ENCODE measurements around the gene PRKCZ. TPM values are rescaled to one million over a fixed set of nuclear protein-coding genes. Genes with fewer than 3 reads are reported as not detected.
"Not testable (repeated sequence)": the region's sequence is repeated elsewhere in the genome, so short reads cannot be mapped to it uniquely, and the experiment has no call there.

The PRKCZ gene
- total RNA-seq, 1 donor from 2014 or later: 55.5 TPM

GRCh38 chr1:2091611-2092604 is 41.7 kb downstream of the PRKCZ start:
- Mint-ChIP-seq H3K36me3 (peaks cover 6% of the 10 kb centered on the region), H3K4me1 (no peaks in the 10 kb centered on the region), H3K9me3 (no peaks in the 10 kb centered on the region), H3K4me3 (no peak overlapping the region), H3K27ac (peak overlapping the region; percentile 36), H3K27me3 (ENCODE audit: low read depth) (no peaks in the 10 kb centered on the region)
- peak in 1 of 2 experiments; percentile 57 for DNase-seq (ENCODE audit: low spot score in 2 of 2, unreplicated experiment in 2 of 2)
- peak; percentile 47 for TF ChIP-seq CTCF (IDR thresholded peaks at IDR 0.05; ENCODE audit: unreplicated experiment)

GRCh38 chr1:2093055-2093454 is 42.8 kb downstream of the PRKCZ start:
- no peak for TF ChIP-seq CTCF (IDR thresholded peaks at IDR 0.05; ENCODE audit: unreplicated experiment)
- H3K27me3 Mint-ChIP-seq (ENCODE audit: low read depth): no peaks in the 10 kb centered on the region
- no peak overlapping the region for H3K27ac Mint-ChIP-seq
- peaks cover 11% of the 10 kb centered on the region for H3K36me3 Mint-ChIP-seq
- DNase-seq (ENCODE audit: low spot score in 2 of 2, unreplicated experiment in 2 of 2): no peak
- H3K4me1 Mint-ChIP-seq: no peaks in the 10 kb centered on the region
- H3K4me3 Mint-ChIP-seq: no peak overlapping the region
- H3K9me3 Mint-ChIP-seq: peaks cover 4% of the 10 kb centered on the region

GRCh38 chr1:2093636-2094035 is 43.4 kb downstream of the PRKCZ start:
- Mint-ChIP-seq H3K27ac (no peak overlapping the region), H3K4me3 (no peak overlapping the region), H3K36me3 (peaks cover 14% of the 10 kb centered on the region), H3K4me1 (no peaks in the 10 kb centered on the region), H3K27me3 (ENCODE audit: low read depth) (no peaks in the 10 kb centered on the region), H3K9me3 (peaks cover 6% of the 10 kb centered on the region)
- DNase-seq (ENCODE audit: low spot score in 2 of 2, unreplicated experiment in 2 of 2): no peak
- TF ChIP-seq CTCF (IDR thresholded peaks at IDR 0.05; ENCODE audit: unreplicated experiment): no peak

GRCh38 chr1:2094269-2095158 is 44.3 kb downstream of the PRKCZ start:
- not testable (repeated sequence) for DNase-seq (ENCODE audit: low spot score in 2 of 2, unreplicated experiment in 2 of 2); H3K27ac Mint-ChIP-seq; H3K27me3 Mint-ChIP-seq (ENCODE audit: low read depth); H3K4me3 Mint-ChIP-seq; H3K4me1 Mint-ChIP-seq; H3K9me3 Mint-ChIP-seq
- peaks cover 17% of the 10 kb centered on the region for H3K36me3 Mint-ChIP-seq

- Mint-ChIP-seq H3K4me3 (no peak overlapping the region), H3K27me3 (ENCODE audit: low read depth) (no peaks in the 10 kb centered on the region), H3K4me1 (peaks cover 5% of the 10 kb centered on the region), H3K36me3 (peaks cover 19% of the 10 kb centered on the region), H3K9me3 (peaks cover 6% of the 10 kb centered on the region), H3K27ac (no peak overlapping the region)
- TF ChIP-seq CTCF (IDR thresholded peaks at IDR 0.05; ENCODE audit: unreplicated experiment): no peak
- DNase-seq (ENCODE audit: low spot score in 2 of 2, unreplicated experiment in 2 of 2): no peak
Observed at GRCh38 chr1:2095394-2095793, 45.2 kb downstream of the PRKCZ start.
